ENCODE data around the gene POC1A.

DNA sequence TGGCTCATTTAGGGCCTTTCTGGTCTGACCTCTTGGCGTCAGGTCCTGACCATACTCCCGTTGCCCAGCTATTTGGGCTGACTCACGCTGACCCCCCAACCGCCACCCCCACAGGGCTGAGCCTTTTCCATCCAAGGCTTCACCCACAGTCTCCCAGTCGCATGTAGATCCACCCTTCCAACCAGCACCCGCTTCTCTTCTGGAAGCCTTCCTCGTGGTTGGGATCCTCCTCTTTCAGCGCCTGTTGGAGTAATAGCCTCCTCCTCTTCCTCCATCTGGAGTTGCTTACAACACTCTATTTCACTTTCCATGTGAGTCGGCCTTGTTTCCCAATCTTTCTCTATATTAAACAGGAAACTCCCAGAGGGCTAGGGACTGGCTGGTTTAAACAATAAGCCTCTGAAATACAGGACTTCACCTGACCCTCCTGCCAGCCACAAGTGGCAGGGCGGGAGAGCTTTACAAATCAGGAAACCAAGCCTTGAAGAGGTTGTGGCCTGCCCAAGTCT, 41.7 kb upstream of the POC1A start:
- TF ChIP-seq SIN3A (IDR thresholded peaks at IDR 0.05; ENCODE audit: borderline replicate concordance, insufficient read depth, low read depth, low read length) (no peak), POLR2AphosphoS5 (IDR thresholded peaks at IDR 0.05; ENCODE audit: low read depth, low read length) (no peak), TCF7L2 (IDR thresholded peaks at IDR 0.05; ENCODE audit: low read depth, low read length) (no peak)
- TF ChIP-seq, protein P1, sequence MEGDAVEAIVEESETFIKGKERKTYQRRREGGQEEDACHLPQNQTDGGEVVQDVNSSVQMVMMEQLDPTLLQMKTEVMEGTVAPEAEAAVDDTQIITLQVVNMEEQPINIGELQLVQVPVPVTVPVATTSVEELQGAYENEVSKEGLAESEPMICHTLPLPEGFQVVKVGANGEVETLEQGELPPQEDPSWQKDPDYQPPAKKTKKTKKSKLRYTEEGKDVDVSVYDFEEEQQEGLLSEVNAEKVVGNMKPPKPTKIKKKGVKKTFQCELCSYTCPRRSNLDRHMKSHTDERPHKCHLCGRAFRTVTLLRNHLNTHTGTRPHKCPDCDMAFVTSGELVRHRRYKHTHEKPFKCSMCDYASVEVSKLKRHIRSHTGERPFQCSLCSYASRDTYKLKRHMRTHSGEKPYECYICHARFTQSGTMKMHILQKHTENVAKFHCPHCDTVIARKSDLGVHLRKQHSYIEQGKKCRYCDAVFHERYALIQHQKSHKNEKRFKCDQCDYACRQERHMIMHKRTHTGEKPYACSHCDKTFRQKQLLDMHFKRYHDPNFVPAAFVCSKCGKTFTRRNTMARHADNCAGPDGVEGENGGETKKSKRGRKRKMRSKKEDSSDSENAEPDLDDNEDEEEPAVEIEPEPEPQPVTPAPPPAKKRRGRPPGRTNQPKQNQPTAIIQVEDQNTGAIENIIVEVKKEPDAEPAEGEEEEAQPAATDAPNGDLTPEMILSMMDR (IDR thresholded peaks at IDR 0.05), result no peak
- TF ChIP-seq, protein P2, sequence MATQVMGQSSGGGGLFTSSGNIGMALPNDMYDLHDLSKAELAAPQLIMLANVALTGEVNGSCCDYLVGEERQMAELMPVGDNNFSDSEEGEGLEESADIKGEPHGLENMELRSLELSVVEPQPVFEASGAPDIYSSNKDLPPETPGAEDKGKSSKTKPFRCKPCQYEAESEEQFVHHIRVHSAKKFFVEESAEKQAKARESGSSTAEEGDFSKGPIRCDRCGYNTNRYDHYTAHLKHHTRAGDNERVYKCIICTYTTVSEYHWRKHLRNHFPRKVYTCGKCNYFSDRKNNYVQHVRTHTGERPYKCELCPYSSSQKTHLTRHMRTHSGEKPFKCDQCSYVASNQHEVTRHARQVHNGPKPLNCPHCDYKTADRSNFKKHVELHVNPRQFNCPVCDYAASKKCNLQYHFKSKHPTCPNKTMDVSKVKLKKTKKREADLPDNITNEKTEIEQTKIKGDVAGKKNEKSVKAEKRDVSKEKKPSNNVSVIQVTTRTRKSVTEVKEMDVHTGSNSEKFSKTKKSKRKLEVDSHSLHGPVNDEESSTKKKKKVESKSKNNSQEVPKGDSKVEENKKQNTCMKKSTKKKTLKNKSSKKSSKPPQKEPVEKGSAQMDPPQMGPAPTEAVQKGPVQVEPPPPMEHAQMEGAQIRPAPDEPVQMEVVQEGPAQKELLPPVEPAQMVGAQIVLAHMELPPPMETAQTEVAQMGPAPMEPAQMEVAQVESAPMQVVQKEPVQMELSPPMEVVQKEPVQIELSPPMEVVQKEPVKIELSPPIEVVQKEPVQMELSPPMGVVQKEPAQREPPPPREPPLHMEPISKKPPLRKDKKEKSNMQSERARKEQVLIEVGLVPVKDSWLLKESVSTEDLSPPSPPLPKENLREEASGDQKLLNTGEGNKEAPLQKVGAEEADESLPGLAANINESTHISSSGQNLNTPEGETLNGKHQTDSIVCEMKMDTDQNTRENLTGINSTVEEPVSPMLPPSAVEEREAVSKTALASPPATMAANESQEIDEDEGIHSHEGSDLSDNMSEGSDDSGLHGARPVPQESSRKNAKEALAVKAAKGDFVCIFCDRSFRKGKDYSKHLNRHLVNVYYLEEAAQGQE (IDR thresholded peaks at IDR 0.05; ENCODE audit: insufficient read depth in 1 of 2, low read depth in 2 of 2, low read length in 1 of 2), result no peak

All from Panc1 (cell line).